Activated CD8-positive, alpha-beta T cell treated with anti-CD3 and anti-CD28 coated beads for 36 hours (primary cell): ENCODE results near the gene GALNT6. TPM values are rescaled to one million over a fixed set of nuclear protein-coding genes. Genes with fewer than 3 reads are reported as not detected.
A peak's percentile ranks its signal among the peaks of the same experiment; 100 is the strongest.

Experiments
- ATAC-seq: fragments of 200-7000 bp; cut with Tn5 transposase; one replicate; pipeline ENCODE4 v1.10.0; 2021; ENCODE audit warnings: mild to moderate bottlenecking, moderate library complexity
- CTCF ChIA-PET: fragments of 350-600 bp; sonication (Branson Sonifier 250); formaldehyde crosslinking; loops from one replicate; lab custom pipeline; 2021; ENCODE audit warnings: antibody characterized with exemption; lab: Charles Lee
- POLR2A ChIA-PET: fragments of 350-600 bp; sonication (Branson Sonifier 250); formaldehyde crosslinking; loops from one replicate; lab custom pipeline; 2021; ENCODE audit warnings: antibody characterized with exemption; lab: Charles Lee
- DNase-seq: peaks from one replicate; pipeline ENCODE4 v3.0.0-alpha.2; 2020
- H3K27ac Mint-ChIP-seq: one replicate; pipeline ENCODE4 v1.8.0; 2021; ENCODE audit warnings: mild to moderate bottlenecking, mixed read lengths
- H3K27me3 Mint-ChIP-seq: one replicate; pipeline ENCODE4 v1.8.0; 2021; ENCODE audit warnings: mixed read lengths
- H3K36me3 Mint-ChIP-seq: one replicate; pipeline ENCODE4 v1.8.0; 2021; ENCODE audit warnings: low read depth, mixed read lengths
- H3K4me1 Mint-ChIP-seq: one replicate; pipeline ENCODE4 v1.8.0; 2021; ENCODE audit warnings: low read depth, mixed read lengths
- H3K4me3 Mint-ChIP-seq: one replicate; pipeline ENCODE4 v1.8.0; 2021; ENCODE audit warnings: mild to moderate bottlenecking, moderate library complexity, mixed read lengths
- H3K9me3 Mint-ChIP-seq: one replicate; pipeline ENCODE4 v1.8.0; 2021; ENCODE audit warnings: mixed read lengths
- CTCF ChIP-seq: fragments of 200-600 bp; IDR thresholded peaks from one replicate; pipeline ENCODE4 v1.8.0; 2022; ENCODE audit warnings: antibody characterized with exemption, mild to moderate bottlenecking
- intact Hi-C: fragments of 100-400 bp; cut with micrococcal nuclease; formaldehyde crosslinking; loops from one replicate; pipeline ENCODE4 v1.10.0; 2022
- total RNA-seq, 2 experiments: library from RNA; stranded (reverse); gene quantifications; one replicate each; pipeline ENCODE4 v1.2.3, GENCODE V29; 2021

GALNT6 gene
- total RNA-seq, 2 experiments from 2014 or later: 18.0 to 22.3 TPM

- H3K9me3 Mint-ChIP-seq: no peaks in the 10 kb centered on the region
- no peak overlapping the region for H3K27ac Mint-ChIP-seq
- peaks cover 53% of the 10 kb centered on the region for H3K4me1 Mint-ChIP-seq
- H3K27me3 Mint-ChIP-seq: no peaks in the 10 kb centered on the region
- H3K4me3 Mint-ChIP-seq: no peak overlapping the region
- ATAC-seq (no peak), DNase-seq (no peak)
- POLR2A ChIA-PET: interaction anchor here (4.6 kb wide), 1 partner anchor 20 kb away, joined by 30 read pairs; the partner anchor contains the start of gene GALNT6
- peaks cover 50% of the 10 kb centered on the region for H3K36me3 Mint-ChIP-seq
- CTCF ChIA-PET: interaction anchor here (1.2 kb wide), 1 partner anchor 10 kb away, joined by 3 read pairs; no protein-coding TSS in a partner anchor
- intact Hi-C loops: no loop called here
- TF ChIP-seq CTCF: no peak
Measured at GRCh38 chr12:51370667-51371066, 20.5 kb downstream of the GALNT6 start.

- H3K4me1 Mint-ChIP-seq: peaks cover 51% of the 10 kb centered on the region
- no peak for TF ChIP-seq CTCF
Measured at GRCh38 chr12:51369581-51369980, 21.6 kb downstream of the GALNT6 start.

DNA sequence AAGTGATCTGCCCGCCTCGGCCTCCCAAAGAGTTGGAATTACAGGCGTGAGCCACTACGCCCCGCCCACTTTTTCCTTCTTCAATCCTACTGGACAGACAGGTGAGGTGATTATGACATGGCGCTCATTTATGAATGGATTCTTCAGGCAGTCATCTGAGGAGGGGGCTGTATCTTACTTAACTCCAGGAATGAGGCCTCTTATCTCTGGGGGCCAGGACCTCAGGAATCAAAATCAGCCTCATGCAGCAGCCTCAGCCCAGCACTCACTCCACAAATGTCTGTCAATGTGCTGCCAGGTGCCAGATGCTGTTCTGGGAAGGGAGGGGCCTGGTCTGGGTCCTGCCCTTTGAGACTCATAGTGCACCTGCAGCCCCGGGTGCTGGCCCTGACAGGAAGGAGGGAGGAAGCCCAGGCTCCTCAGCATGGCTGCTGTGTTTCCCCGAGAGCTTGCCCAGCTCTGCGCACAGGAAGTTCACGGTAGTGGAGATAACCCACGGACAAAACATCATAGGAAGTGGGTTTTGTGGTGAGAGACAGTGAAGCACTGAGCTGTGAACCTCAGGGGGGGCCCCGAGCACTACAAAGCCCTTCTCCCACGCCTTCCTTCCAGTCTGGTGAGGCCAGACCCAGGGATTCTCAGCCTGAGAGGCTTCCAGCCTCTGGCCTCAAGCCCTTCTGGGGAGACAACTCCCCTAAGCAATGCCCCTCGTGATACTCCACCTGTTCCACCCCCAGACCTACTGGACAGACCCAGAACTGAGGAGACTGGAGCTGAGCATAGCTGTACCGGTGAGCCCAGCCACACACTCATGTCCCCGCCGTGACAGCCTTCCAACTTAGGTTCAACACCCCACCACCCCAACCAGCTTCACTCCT lies 22.3 kb downstream of the GALNT6 start:
- peaks cover 48% of the 10 kb centered on the region for H3K4me1 Mint-ChIP-seq
- peak; percentile 96 for DNase-seq
- CTCF ChIA-PET: interaction anchor here (1.0 to 2.1 kb wide), 8 partner anchors 8 to 163 kb away, joined by 3 to 9 read pairs (median 4); no protein-coding TSS in a partner anchor
- peak overlapping the region; percentile 84 for H3K27ac Mint-ChIP-seq
- intact Hi-C loops: no loop called here
- peaks cover 41% of the 10 kb centered on the region for H3K36me3 Mint-ChIP-seq
- POLR2A ChIA-PET: interaction anchor here (0.6 to 1.7 kb wide), 10 partner anchors 9 to 285 kb away, joined by 3 to 7 read pairs (median 4); no protein-coding TSS in a partner anchor
- H3K27me3 Mint-ChIP-seq: no peaks in the 10 kb centered on the region
- H3K4me3 Mint-ChIP-seq: peak overlapping the region; percentile 48
- TF ChIP-seq CTCF: no peak
- no peaks in the 10 kb centered on the region for H3K9me3 Mint-ChIP-seq
- ATAC-seq: peak; percentile 98

More at GRCh38 chr12:51369581-51369980, 21.6 kb downstream of the GALNT6 start:
- Mint-ChIP-seq H3K36me3 (peaks cover 44% of the 10 kb centered on the region), H3K27me3 (no peaks in the 10 kb centered on the region), H3K9me3 (no peaks in the 10 kb centered on the region), H3K27ac (peak overlapping the region; percentile 84), H3K4me3 (peak overlapping the region; percentile 48)
- ATAC-seq (no peak), DNase-seq (no peak)
- POLR2A ChIA-PET: interaction anchor here (0.6 to 1.7 kb wide), 10 partner anchors 10 to 286 kb away, joined by 3 to 7 read pairs (median 4); no protein-coding TSS in a partner anchor
- intact Hi-C loops: no loop called here
- CTCF ChIA-PET: interaction anchor here (1.0 to 2.1 kb wide), 6 partner anchors 9 to 163 kb away, joined by 3 to 9 read pairs (median 4); no protein-coding TSS in a partner anchor

DNA sequence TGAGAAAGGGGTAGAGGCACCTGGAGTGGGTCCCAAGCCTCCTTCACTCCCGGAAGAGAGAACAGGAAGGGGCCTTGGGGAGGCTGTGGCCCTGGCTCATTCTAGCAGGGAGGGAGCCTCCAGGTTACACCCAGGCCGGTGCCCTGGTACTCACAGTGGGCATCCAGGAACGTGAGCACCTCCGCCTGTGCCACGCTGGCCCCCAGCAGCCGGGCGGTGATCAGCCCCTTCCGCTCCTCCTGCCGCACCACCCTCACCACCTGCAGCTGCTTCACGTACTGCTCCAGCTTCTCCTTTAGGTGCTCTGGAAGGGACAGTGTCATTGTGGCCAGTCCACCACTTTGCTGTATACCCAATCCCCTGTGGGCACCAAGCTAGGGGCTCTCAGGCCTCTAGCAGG lies 25.9 kb downstream of the GALNT6 start:
- no peak for TF ChIP-seq CTCF
- no peak overlapping the region for H3K27ac Mint-ChIP-seq
- intact Hi-C loops: no loop called here
- ATAC-seq (no peak), DNase-seq (no peak)
- POLR2A ChIA-PET: interaction anchor here (2.2 kb wide), 1 partner anchor 26 kb away, joined by 7 read pairs; the partner anchor contains the start of gene GALNT6
- CTCF ChIA-PET: interaction anchor here (2.9 kb wide), 1 partner anchor 24 kb away, joined by 10 read pairs; no protein-coding TSS in a partner anchor
- no peaks in the 10 kb centered on the region for H3K27me3 Mint-ChIP-seq
- H3K9me3 Mint-ChIP-seq: no peaks in the 10 kb centered on the region
- peaks cover 22% of the 10 kb centered on the region for H3K36me3 Mint-ChIP-seq
- peaks cover 26% of the 10 kb centered on the region for H3K4me1 Mint-ChIP-seq
- H3K4me3 Mint-ChIP-seq: no peak overlapping the region
